CD14-positive monocyte (primary cell): Measurements from ENCODE around the gene TNPO1. TPM values are rescaled to one million over a fixed set of nuclear protein-coding genes. Genes with fewer than 3 reads are reported as not detected.
"Not testable (repeated sequence)": the region's sequence is repeated elsewhere in the genome, so short reads cannot be mapped to it uniquely, and the experiment has no call there.

ENCODE experiments used
- DNase-seq, 3 donors: peaks; one replicate each; pipeline ENCODE4 v3.0.0-alpha.2; 2011 to 2022
- H2AFZ ChIP-seq: 2 replicates; pipeline ENCODE4 v1.6.0; 2012; ENCODE audit warnings: mild to moderate bottlenecking, low read depth, low read length, inconsistent platforms; ENCODE audit not compliant: insufficient read depth, poor library complexity, severe bottlenecking
- H3K27ac ChIP-seq, 2 donors: 1 replicate in 1 of 2; 2 replicates in 1 of 2; pipeline ENCODE4 v1.5.1; 2012 to 2013; ENCODE audit warnings: low read length in 2 of 2, control low read depth in 1 of 2, inconsistent platforms in 1 of 2, low read depth in 1 of 2, mild to moderate bottlenecking in 1 of 2
- H3K27me3 ChIP-seq, 2 donors: one replicate each; pipeline versions ENCODE4 v1.6.0 to v1.6.1; 2011 to 2013; ENCODE audit warnings: low read length in 2 of 2; ENCODE audit not compliant: control insufficient read depth in 2 of 2, insufficient read depth in 2 of 2
- H3K36me3 ChIP-seq, 2 donors: replicated peaks in 1 of 2; 1 replicate in 1 of 2; 2 replicates in 1 of 2; pipeline versions ENCODE4 v1.5.1 to v1.6.1; 2012 to 2013; ENCODE audit warnings: low read length in 2 of 2, control low read depth in 1 of 2, inconsistent platforms in 1 of 2, mild to moderate bottlenecking in 1 of 2; ENCODE audit not compliant: insufficient read depth in 2 of 2, control insufficient read depth in 1 of 2
- H3K4me1 ChIP-seq, 2 donors: 1 replicate in 1 of 2; 2 replicates in 1 of 2; pipeline versions ENCODE4 v1.5.1 to v1.6.1; 2012 to 2013; ENCODE audit warnings: low read length in 2 of 2, control low read depth in 1 of 2, inconsistent platforms in 1 of 2, mild to moderate bottlenecking in 1 of 2, moderate library complexity in 1 of 2; ENCODE audit not compliant: insufficient read depth in 2 of 2, control insufficient read depth in 1 of 2
- H3K4me2 ChIP-seq: replicated peaks from 2 replicates; pipeline ENCODE3; 2012; ENCODE audit warnings: low read length, moderate library complexity, mild to moderate bottlenecking; ENCODE audit not compliant: poor library complexity, severe bottlenecking; ENCODE audit errors: extremely low read depth
- H3K4me3 ChIP-seq, 3 experiments: fragments of 200-600 bp in 1 of 3; sonication (generic) in 1 of 3; replicated peaks in 1 of 3; 1 replicate in 2 of 3; 2 replicates in 1 of 3; pipeline ENCODE4 v1.5.1; 2011 to 2013; ENCODE audit warnings: low read length in 3 of 3, mild to moderate bottlenecking in 3 of 3, control low read depth in 2 of 3, low read depth in 2 of 3, inconsistent platforms in 1 of 3, moderate library complexity in 1 of 3
- H3K79me2 ChIP-seq: 2 replicates; pipeline ENCODE4 v1.6.0; 2012; ENCODE audit warnings: mild to moderate bottlenecking, control low read depth, inconsistent platforms, low read length, moderate library complexity; ENCODE audit not compliant: insufficient read depth
- H3K9ac ChIP-seq: 2 replicates; pipeline ENCODE4 v1.6.0; 2017; ENCODE audit warnings: low read length, mild to moderate bottlenecking; ENCODE audit not compliant: insufficient read depth, poor library complexity, severe bottlenecking
- H3K9me3 ChIP-seq, 2 donors: replicated peaks in 1 of 2; 1 replicate in 1 of 2; 2 replicates in 1 of 2; pipeline versions ENCODE4 v1.5.1 to v1.6.1; 2012 to 2013; ENCODE audit warnings: low read length in 2 of 2, control low read depth in 1 of 2; ENCODE audit not compliant: control insufficient read depth in 1 of 2, insufficient read depth in 1 of 2
- H4K20me1 ChIP-seq: 2 replicates; pipeline ENCODE4 v1.6.0; 2012; ENCODE audit warnings: mild to moderate bottlenecking, low read length, control low read depth, moderate library complexity; ENCODE audit not compliant: insufficient read depth
- H3K27ac Mint-ChIP-seq, 7 donors: one replicate each; pipeline ENCODE4 v1.8.0; 2020; ENCODE audit warnings: mild to moderate bottlenecking in 7 of 7, mixed read lengths in 7 of 7, moderate library complexity in 6 of 7, inconsistent platforms in 2 of 7
- H3K27me3 Mint-ChIP-seq, 3 donors: one replicate each; pipeline ENCODE4 v1.8.0; 2021 to 2022; ENCODE audit warnings: low read depth in 3 of 3, mild to moderate bottlenecking in 3 of 3, mixed read lengths in 3 of 3, moderate library complexity in 3 of 3, inconsistent platforms in 1 of 3
- H3K36me3 Mint-ChIP-seq, 2 donors: one replicate each; pipeline ENCODE4 v1.8.0; 2020; ENCODE audit warnings: mixed read lengths in 2 of 2, inconsistent platforms in 1 of 2, mild to moderate bottlenecking in 1 of 2
- H3K4me1 Mint-ChIP-seq: one replicate; pipeline ENCODE4 v1.8.0; 2020; ENCODE audit warnings: mild to moderate bottlenecking, mixed read lengths
- H3K4me3 Mint-ChIP-seq, 2 donors: one replicate each; pipeline ENCODE4 v1.8.0; 2020; ENCODE audit warnings: mild to moderate bottlenecking in 2 of 2, mixed read lengths in 2 of 2, moderate library complexity in 1 of 2
- H3K9me3 Mint-ChIP-seq, 7 donors: one replicate each; pipeline ENCODE4 v1.8.0; 2020 to 2022; ENCODE audit warnings: mixed read lengths in 7 of 7, mild to moderate bottlenecking in 6 of 7, moderate library complexity in 6 of 7, inconsistent platforms in 2 of 7
- WGBS: methylation state at CpG from one replicate; pipeline ENCODE4 v1.1.5; 2013; ENCODE audit warnings: missing lambda C conversion rate; ENCODE audit not compliant: insufficient coverage; 5-methylcytosine and 5-hydroxymethylcytosine counted together
- intact Hi-C, 2 donors: fragments of 100-400 bp; cut with micrococcal nuclease; formaldehyde crosslinking; loops; one replicate each; pipeline versions ENCODE4 v1.15.0 to v1.15.1; 2023
- polyA plus RNA-seq, 3 donors: library from polyadenylated mRNA; depleted of rRNA in 1 of 3; unstranded in 2 of 3; stranded (reverse) in 1 of 3; fragments of 300-500 nt in 2 of 3; fragments of >200 nt in 1 of 3; fragmentation: Illumina TruSeq in 2 of 3; gene quantifications; 1 replicate in 2 of 3; 2 replicates in 1 of 3; pipeline ENCODE4 v1.2.3, GENCODE V29; 2012 to 2021
- TF ChIP-seq, protein P1 (sequence below): fragments of 200-600 bp; IDR thresholded peaks from one replicate; pipeline ENCODE4 v1.8.0; 2022; ENCODE audit warnings: antibody characterized with exemption, mild to moderate bottlenecking

Gene TNPO1
- polyA plus RNA-seq, 3 donors: 9.3 to 28.1 (median 26.3) TPM

DNA sequence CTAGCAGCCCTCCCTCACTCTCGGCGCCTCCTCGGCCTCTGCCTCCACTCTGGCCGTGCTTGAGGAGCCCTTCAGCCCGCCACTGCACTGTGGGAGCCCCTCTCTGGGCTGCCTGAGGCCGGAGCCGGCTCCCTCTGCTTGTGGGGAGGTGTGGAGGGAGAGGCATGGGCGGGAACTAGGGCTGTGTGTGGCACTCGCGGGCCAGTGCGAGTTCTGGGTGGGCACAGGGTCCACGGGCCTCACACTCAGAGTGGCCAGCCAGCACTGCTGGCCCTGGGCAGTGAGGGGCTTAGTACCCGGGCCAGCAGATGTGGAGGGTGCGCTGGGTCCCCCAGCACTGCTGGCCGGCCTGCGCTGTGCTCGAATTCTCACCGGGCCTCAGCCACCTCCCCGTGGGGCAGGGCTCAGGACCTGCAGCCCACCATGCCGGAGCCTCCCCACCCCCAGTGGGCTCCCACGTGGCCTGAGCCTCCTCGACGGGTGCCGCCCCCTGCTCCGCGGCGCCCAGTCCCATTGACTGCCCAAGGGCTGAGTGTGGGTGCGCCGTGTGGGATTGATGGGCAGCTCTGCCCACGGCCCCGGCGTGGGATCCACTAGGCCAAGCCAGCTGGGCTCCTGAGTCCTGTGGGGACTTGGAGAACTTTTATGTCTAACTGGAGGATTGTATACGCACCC, 109.0 kb downstream of the TNPO1 start:
- Histone ChIP-seq H3K79me2 (no peaks in the 10 kb centered on the region), H3K27ac (no peak overlapping the region), H3K9me3 (no peaks in the 10 kb centered on the region), H3K36me3 (no peaks in the 10 kb centered on the region), H4K20me1 (no peaks in the 10 kb centered on the region), H3K27me3 (no peaks in the 10 kb centered on the region), H2AFZ (no peak overlapping the region), H3K4me1 (no peaks in the 10 kb centered on the region), H3K4me2 (no peak overlapping the region), H3K4me3 (no peak overlapping the region), H3K9ac (no peak overlapping the region)
- Mint-ChIP-seq H3K4me1 (no peaks in the 10 kb centered on the region), H3K4me3 (no peak overlapping the region), H3K27ac (no peak overlapping the region), H3K27me3 (peaks cover 2 to 15% (median 6%) of the 10 kb centered on the region in 3 donors), H3K9me3 (peaks cover 5 to 19% (median 8%) of the 10 kb centered on the region in 7 donors), H3K36me3 (no peaks in the 10 kb centered on the region)
- intact Hi-C loops: loop anchor here in 1 of 2 donors (10.0 kb wide), 1 partner anchor 159 kb away; no protein-coding TSS in a partner anchor
- no peak for DNase-seq
- 97% methylated on average over 29 of the region's 33 CpGs for WGBS
- TF ChIP-seq, protein P1, sequence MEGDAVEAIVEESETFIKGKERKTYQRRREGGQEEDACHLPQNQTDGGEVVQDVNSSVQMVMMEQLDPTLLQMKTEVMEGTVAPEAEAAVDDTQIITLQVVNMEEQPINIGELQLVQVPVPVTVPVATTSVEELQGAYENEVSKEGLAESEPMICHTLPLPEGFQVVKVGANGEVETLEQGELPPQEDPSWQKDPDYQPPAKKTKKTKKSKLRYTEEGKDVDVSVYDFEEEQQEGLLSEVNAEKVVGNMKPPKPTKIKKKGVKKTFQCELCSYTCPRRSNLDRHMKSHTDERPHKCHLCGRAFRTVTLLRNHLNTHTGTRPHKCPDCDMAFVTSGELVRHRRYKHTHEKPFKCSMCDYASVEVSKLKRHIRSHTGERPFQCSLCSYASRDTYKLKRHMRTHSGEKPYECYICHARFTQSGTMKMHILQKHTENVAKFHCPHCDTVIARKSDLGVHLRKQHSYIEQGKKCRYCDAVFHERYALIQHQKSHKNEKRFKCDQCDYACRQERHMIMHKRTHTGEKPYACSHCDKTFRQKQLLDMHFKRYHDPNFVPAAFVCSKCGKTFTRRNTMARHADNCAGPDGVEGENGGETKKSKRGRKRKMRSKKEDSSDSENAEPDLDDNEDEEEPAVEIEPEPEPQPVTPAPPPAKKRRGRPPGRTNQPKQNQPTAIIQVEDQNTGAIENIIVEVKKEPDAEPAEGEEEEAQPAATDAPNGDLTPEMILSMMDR: no peak

DNA sequence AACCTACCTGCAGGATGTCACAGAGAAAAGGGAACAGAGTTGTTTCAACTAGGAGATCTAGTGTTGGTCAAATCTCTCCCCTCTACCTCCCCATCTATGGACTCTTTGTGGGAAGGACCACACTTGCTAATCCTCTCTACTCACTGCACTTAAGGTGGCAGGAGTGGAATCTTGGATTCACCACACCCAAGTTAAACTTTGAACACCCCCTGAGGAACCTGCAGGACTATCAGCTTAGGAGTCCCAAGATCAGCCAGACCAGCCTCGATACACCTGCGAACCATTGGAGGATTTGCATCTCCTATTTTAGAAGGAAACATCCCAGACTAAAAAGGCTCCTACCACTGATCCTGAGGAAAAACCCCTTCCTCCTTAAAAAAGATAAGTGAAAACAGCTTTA, 116.2 kb downstream of the TNPO1 start:
- not testable (repeated sequence) for H3K27me3 Mint-ChIP-seq, H3K27ac Mint-ChIP-seq
- 94% methylated on average over 2 of the region's 2 CpGs for WGBS

DNA sequence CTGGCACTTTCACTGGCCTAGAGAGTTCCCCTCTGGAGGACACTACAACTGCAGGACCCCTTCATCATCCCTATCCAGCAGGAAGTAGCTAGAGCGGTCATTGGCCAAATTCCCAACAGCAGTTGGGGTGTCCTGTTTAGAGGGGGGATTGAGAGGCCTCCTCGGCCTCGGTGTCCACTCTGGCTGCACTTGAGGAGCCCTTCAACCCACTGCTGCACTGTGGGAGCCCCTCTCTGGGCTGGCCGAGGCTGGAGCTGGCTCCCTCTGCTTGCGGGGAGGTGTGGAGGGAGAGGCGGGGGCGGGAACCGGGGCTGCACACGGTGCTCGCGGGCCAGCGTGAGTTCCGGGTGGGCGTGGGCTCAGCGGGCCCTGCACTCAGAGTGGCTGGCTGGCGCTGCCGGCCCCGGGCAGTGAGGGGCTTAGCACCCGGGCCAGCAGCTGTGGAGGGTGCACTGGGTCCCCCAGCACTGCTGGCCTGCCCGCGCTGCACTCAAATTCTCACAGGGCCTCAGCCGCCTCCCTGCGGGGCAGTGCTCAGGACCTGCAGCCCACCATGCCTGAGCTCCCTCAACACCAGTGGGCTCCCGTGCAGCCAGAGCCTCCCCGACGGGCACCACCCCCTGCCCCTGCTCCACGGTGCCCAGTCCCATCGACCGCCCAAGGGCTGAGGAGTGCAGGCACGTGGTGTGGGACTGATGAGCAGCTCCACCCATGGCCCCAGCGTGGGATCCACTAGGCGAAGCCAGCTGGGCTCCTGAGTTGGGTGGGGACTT, 118.7 kb downstream of the TNPO1 start:
- H3K4me3 ChIP-seq, intact Hi-C loops, H3K27me3 ChIP-seq, H3K9me3 ChIP-seq, H3K27ac Mint-ChIP-seq, H3K4me3 Mint-ChIP-seq, H3K79me2 ChIP-seq, H2AFZ ChIP-seq, H3K36me3 ChIP-seq, H3K27me3 Mint-ChIP-seq, H3K4me2 ChIP-seq, DNase-seq, H3K9ac ChIP-seq, H4K20me1 ChIP-seq, H3K36me3 Mint-ChIP-seq, H3K27ac ChIP-seq: not testable (repeated sequence)
- 95% methylated on average over 26 of the region's 32 CpGs for WGBS
- H3K4me1 ChIP-seq: peaks cover 21 to 34% of the 10 kb centered on the region in 2 donors
- Mint-ChIP-seq H3K9me3 (peaks cover 5 to 26% (median 12%) of the 10 kb centered on the region in 7 donors), H3K4me1 (peaks cover 30% of the 10 kb centered on the region)

More for the DNA sequence above, 116.2 kb downstream of the TNPO1 start:
- H3K4me1 Mint-ChIP-seq, H3K9me3 ChIP-seq, H2AFZ ChIP-seq, intact Hi-C loops, H3K27me3 ChIP-seq, H3K79me2 ChIP-seq, H3K27ac ChIP-seq, DNase-seq, H3K36me3 Mint-ChIP-seq, H3K9ac ChIP-seq, H3K4me2 ChIP-seq, H3K4me3 Mint-ChIP-seq, H4K20me1 ChIP-seq, H3K4me3 ChIP-seq, H3K4me1 ChIP-seq, H3K36me3 ChIP-seq: not testable (repeated sequence)
- H3K9me3 Mint-ChIP-seq: peaks cover 5 to 28% (median 13%) of the 10 kb centered on the region in 7 donors
